GM21619 (cell line): ENCODE data around the gene ZBTB43.
"Not testable (repeated sequence)": the region's sequence is repeated elsewhere in the genome, so short reads cannot be mapped to it uniquely, and the experiment has no call there.

ENCODE experiments used
- ATAC-seq: cut with Tn5 transposase; IDR thresholded peaks from one replicate; pipeline ENCODE4 v1.9.1; 2021; ENCODE audit not compliant: unreplicated experiment

ZBTB43 gene

DNA sequence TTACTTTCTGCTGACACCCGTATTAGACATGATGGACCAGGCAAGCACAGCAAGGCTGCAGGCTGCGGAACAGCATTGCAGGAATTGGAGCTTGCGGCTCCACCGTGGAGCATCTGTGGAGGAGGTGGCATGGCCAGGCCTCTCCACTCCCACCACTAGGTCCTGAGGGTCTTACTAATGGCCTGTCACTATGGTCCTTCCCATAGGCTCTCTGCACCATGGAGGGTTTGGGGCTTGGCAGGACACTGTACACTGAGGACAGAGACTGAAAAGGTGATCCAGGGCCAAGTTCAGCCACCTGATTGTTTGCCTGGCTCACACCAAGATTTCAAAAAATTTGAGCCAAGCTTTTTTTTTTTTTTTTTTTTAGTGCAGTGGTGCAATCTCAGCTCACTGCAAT, 14.3 kb upstream of the ZBTB43 start:
- ATAC-seq: no peak

DNA sequence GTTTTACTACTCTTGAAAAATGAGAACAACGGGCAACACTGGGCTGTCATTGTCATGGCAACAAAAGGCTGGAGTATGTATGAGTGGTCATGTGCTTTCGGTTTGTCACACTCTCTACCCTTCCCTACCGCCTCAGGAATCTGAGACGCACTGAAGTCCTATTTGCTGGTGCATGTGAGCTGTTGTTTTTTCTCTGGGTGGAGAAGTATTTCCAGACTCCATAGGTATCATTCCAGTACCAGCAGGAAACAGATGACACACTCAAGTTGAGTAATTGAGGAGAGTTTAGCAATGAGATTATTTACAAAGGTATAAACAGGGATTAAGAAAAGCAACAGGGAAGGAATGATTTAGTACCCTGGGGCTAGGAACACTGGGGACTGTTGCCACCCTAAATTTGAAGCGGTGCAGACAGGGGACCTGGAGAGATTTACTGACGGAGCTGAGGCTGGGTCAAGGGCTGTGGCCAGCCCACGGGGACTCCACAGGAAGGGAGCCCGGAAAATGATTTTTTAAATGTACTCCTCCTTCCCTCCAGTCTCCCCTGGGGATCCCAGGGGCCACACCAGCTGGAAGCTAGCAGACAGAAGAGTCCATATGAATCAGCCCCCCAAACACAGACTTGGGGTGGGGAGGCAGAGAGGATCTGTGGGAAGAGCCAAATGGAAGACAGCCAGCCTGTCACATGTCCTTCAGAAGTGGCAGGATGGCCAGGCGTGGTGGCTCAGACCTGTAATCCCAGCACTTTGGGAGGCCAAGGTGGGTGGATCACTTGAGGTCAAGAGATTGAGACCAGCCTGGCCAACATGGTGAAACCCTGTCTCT, 13.2 kb upstream of the ZBTB43 start:
- no peak for ATAC-seq

DNA sequence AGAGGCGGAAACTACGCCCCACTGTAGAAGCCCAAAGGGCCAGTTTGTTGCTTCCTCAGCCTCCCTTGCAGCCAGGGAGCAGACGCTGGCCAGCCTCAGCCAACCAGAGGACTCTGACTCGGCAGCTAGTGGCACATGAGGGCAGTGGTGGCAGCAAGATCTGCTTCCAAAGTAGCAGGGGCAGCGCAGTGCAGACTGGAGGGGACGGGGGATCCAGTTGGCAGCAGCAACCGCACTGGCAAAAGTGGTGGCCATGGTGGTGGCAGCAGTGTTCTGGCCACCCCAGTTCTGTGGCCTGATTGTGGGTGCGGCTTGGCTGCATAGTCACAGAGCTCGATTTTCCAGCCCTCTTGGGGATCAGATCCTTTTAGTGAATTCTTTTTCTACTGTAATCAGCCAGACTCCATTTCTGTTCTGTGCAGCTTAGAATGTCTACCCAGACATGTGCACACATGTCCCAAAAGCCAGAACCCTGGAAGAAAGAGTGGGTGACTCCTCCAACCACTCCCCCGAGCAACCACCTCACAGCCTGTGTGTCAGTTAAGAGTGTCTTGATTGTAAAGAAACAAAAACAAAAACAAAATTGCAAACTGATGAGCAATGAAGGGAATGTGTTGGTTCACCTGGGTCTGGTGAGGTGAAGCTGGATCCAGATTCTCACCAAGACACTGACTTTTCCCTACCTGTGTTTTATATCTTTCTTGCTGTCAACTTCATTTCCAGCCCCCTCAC, 11.0 kb upstream of the ZBTB43 start:
- ATAC-seq: no peak

DNA sequence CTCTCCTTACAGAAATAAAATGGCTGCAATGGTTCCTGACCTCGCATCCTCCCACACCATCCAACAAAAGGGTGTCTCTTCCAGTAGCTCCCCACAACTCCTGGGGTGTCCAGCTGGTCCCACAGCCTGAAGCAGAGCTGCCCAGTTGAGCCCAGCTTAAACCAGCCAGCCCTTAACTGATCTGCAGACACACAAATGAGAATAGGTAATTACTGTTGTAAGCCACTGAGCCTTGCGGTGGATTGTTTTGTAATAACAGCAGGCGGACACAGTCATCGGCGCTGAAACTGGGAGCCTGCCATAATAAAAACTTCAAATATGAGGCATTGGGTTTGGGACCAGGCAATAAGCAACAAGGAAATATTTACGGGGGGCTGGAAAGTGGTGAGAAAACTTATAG, 10.4 kb upstream of the ZBTB43 start:
- ATAC-seq: no peak

DNA sequence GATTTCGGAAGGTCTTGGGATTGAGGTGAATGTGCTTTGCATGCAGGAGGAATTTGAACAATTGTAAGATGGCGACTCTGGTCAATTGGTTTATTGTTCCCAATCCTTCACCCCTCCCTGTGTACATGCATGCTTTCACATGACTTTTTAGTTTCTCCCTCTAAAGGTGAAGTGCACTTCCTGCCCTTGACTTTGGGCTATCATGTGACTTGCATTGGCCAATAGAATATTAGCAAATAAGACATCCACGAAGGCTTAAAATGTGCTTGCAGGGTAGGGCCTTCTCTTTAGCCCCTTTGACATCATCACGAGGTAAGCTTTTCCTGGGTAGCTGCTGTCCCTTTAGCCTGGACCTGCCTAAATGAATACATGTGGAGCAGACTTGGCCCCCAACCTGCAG, 8.1 kb upstream of the ZBTB43 start:
- ATAC-seq: no peak

DNA sequence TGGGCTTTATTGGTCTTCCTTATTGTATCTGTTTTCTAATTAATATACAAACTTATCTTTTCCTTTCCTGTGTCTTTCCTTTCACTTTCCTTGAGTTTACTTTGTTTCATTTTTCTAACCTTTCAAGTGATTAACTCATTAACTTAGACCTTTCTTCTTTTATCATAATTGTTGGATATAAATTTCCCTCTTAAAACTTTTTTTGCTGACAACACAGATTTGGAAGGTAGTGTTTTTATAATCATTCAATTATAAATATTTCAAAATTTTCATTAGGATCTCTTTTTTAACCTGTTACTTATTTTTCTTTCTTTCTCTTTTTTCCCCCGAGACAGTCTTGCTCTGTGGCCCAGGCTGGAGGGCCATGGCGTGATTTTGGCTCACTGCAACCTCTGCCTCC, 6.9 kb upstream of the ZBTB43 start:
- ATAC-seq: no peak

DNA sequence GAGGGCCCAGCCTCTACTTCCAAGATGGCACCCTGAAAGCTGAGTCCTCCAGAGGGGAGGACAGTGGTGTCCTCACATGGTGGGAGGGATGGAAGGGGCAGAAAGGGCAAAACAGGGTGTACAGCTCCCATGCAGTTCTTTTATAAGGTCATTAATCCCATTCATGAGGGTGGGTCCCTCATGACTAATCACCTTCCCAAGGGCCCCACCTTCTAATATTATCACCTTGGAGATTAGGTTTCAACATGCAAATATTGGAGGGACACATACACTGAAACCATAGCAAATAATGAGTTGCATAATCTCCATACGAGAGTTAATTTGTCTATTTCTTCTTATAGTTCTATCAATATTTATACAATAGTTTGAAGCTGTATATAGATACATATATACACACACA, 5.8 kb upstream of the ZBTB43 start:
- no peak for ATAC-seq

DNA sequence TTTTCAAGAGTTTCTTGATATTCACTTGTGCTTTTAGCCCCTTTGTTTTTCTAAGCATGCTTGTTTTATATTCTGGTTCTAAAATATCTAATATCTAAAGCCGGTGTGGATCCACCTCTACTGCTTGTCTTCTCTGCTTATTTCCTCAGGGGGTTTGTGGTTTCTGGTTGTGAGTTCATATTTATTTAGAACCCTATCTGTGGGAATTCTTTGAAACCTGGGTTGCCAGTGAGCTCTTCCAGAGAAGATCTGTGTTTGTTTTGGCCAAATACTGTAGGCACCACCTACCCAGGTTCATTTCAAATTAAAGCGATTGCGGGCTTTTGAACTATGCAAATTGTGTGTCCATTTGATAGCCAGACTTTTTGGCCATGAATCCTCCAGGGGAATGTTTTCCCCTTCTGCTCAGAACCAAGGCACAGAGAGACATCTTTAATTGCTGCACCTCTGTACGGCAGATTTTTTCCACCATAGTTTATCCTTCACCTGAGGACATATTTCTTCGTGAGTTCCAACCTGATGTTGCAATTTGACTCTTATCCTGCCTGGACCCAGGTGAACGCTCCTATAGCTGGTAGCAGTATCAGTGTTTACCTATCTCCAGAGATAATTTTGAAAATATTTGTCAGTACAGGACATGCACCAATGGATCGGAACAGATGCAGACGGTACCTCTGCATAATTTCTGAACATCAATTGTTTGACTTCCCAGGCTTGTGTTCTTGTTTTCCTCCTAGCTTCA, 2.4 kb upstream of the ZBTB43 start:
- ATAC-seq: no peak

DNA sequence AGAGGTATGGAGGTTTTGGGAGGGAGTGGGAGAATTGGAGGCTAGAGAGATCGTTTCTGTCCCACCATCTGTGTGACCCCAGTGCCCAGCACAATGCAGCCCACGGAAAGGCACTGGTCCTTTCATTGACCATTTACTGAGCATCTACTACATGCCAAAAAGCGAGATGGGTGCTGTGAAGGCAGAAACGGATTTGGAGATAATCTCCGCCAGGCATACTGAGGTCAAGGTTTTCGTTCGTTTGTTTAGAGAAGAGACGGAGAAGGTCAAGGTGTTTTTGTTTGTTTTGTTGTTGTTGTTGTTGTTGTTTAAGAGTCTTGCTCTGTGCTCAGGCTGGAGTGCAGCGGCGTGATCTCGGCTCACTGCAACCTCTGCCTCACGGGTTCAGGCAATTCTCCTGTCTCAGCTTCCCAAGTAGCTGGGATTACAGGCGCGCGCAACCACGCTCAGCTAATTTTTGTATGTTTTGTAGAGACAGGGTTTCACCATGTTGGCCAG, 593 bp upstream of the ZBTB43 start:
- no peak for ATAC-seq

DNA sequence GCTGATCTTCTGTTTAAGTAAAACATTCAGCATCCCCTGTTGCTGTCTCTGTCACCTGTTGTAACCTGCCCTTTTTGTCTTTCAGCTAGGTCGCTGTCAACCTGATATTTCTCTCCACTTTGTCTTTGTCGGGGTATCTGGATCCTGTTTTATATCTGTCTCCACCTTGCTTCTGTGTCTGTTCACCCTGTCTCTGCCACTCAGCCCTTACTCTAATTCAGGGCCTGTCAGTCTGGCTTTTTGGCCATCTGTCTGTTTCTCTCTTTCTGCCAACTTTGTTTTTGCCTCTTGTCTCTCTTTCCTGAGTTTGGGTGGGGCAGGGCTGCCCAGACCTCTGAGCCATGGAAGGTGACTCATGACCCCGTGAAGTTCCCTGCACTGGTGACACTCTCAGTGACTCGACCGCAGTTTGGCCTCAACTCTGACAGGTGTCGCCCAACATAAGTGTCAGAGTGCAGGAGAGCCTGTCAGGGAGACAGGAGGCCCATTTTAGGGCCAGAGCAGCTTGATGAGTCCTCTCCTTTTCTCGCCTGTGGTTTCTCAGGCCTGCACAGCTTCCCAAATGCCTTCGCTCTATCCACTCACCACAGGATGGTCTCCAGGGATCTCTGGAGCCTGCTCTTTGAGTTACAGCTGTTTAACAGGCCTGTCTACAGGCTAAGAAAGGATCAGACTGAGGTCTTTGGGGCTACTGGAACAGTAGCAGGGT, 868 bp downstream of the ZBTB43 start:
- peak; percentile 71 for ATAC-seq

DNA sequence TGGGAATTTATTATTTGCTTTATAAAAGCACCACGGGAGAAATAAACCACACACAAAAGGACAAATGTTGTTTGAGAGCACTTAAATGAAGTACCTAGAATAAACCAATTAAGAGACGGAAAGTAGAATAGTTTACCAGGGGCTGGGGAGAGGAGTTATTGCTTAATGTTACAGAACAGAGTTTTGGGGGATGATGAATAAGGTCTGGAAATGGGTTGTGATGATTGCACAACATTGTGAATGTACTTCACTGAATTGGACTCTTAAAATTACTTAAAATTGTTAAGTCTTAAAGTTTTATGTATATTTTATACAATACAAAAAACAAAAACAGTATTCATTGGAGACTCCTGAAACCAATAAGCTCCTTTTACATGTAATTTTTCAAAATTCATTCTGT, 1.5 kb downstream of the ZBTB43 start:
- no peak for ATAC-seq

DNA sequence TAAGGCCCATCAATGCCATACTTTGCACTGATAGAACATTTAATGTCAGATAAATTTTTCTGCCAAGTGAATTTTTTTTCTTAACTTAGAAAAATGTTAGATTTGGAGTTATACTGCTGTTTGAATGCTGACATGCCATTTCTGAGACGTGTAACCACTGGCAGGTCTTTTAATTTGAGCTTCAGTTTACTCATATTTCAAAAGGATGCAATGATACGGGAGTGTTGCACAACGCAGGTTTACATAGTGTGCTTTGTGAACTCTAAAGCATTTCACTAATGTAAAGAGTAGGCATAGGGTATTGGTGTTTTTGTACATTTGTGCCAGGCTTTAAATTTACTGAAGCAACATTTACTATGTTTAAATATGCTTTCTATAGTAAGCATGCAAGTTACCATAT, 4.2 kb downstream of the ZBTB43 start:
- ATAC-seq: no peak

DNA sequence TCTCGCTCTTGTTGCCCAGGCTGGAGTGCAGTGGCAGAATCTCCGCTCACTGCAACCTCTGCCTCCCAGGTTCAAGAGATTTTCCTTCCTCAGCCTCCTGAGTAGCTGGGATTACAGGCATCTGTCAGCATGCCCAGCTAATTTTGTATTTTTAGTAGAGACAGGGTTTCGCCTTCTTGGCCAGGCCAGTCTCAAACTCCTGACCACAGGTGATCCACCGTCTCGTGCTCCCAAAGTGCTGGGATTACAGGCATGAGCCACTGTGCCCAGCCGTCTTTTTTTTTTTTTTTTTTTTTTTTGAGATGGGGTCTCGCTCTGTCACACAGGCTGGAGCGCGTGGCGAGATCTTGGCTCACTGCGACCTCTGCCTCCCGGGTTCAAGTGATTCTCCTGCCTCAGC, 5.4 kb downstream of the ZBTB43 start:
- not testable (repeated sequence) for ATAC-seq

DNA sequence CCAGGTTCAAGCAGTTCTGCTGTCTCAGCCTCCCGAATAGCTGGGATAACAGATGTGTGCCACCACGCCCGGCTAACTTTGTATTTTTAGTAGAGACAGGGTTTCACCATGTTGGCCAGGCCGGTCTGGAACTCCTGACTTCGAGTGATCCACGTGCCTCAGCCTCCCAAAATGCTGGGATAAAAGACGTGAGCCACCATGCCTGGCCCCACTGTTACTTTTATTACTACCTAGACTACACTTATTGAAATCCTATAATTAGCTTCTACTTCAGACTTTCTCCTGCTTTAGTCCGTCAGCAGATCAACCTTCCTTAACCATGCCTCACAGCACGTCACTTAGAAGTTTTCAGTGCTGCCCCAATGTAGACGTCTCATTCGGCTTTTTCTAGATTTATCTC, 8.2 kb downstream of the ZBTB43 start:
- no peak for ATAC-seq

DNA sequence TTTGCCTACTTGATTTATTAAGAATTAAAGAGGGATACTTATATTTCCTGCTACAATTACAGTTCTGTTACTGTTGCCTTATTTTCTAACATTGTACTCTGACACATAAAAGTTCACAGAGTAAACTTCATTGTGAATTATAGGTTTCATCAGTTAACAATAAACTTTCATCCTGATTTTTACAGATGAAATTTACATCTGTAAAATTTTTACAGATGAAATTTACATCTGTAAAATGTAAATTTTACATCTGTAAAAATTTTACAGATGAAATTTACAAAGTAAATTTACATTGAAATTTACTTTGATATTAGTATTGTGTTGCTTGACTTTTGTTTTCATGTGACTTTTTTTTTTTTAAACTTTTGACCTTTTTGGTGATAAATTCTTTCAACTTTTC, 9.3 kb downstream of the ZBTB43 start:
- ATAC-seq: no peak

DNA sequence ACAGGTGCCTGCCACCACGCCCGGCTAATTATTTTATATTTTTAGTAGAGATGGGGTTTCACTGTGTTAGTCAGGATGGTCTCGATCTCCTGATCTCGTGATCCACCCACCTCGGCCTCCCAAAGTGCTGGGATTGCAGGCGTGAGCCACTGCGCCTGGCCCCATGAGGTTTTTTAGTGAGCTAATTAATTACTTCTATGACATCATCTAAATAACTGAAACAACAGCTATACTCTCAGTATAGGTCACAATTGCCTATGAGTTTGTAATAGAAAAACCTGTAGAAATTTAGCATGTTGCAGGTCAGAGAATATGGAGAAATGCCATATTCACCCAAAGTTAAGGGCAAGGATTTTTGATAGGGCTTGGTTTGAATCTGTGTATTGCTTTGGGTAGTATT, 12.8 kb downstream of the ZBTB43 start:
- ATAC-seq: not testable (repeated sequence)

DNA sequence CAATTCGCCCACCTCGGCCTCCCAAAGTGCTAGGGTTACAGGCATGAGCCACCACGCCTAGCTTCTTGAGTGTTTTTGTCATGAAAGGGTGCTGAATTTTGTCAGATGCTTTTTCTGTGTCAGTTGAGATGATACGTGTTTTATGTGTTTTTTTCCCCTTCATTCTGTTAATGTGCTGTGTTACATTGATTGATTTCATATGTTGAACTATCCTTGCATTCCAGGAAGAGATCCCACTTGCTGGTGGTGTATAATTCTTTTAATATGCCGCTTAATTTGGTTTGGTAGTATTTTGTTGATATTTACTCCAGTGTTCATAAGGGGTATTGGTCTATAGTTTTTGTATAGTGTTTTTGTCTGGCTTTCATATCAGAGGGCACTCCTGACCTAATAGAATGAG, 13.6 kb downstream of the ZBTB43 start:
- no peak for ATAC-seq

DNA sequence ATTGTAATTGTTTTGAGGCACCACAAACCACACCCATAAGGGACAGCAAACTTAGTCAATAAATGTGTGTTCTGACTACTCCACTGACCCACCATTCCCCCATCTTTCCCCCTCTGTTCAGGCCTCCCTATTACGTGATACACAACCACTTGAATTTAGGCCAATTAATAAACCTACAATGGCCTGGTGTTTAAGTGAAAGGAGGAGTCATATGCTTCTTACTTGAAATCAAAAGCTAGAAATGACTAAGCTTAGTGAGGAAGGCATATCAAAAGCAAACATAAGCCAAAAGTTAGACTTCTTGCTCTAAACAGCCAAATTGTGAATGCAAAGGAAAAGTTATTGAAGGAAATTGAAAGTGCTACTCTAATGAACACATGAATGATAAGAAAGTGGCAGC, 14.6 kb downstream of the ZBTB43 start:
- ATAC-seq: no peak

DNA sequence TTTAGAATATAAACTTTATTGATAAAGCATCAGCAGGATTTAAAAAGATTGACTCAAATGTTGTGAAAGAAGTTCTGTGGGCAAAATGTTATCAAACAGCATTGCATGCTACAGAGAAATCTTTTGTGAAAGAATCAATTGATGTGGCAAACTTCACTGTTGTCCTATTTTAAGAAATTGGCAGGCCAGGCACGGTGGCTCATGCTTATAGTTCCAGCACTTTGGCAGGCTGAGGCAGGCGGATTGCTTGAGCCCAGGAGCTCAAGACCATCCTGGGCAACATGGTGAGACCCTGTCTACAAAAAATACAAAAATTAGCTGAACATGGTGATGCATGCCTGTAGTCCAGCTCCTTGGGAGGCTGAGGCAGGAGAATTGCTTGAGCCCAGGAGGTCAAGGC, 17.4 kb downstream of the ZBTB43 start:
- ATAC-seq: no peak

DNA sequence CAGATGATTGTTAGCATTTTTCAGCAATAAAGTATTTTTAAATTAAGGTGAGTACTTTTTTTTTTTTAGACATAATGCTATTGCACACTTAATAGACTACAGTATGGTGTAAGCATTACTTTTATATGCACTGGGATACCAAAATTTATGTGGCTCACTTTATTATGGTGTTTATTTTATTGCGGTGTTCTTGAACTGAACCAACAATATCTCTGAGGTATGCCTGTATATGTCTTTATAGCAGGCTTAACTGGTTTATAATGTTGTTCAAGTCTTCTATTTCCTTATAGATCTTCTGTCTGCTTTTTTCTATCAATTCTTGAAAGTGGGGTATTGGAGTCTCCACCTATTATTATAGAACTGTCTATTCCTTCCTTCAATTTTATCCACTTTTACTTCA, 18.0 kb downstream of the ZBTB43 start:
- ATAC-seq: no peak

DNA sequence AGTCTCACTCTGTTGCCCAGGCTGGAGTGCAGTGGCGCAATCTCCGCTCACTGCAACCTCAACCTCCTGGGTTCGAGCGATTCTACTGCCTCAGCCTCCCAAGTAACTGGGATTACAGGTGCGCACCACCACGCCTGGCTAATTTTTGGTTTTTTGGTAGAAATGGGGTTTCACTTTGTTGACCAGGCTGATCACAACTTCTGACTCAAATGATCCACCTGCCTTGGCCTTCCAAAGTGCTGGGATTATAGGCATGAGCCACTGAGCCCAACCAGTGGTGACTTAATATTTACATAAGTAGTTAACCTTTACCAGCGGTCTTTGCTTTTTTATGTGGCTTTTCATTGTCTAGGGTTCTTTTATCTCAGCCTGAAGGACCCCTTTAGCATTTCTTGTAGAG, 19.2 kb downstream of the ZBTB43 start:
- ATAC-seq: not testable (repeated sequence)
